ENCODE measurements around the gene KIF21B.
"Not testable (repeated sequence)": the region's sequence is repeated elsewhere in the genome, so short reads cannot be mapped to it uniquely, and the experiment has no call there.

Gene KIF21B

GRCh38 chr1:200938955-200939354 lies 84.6 kb downstream of the KIF21B start:
- peak in 1 of 3 experiments; percentile 5 for DNase-seq
- H3K27me3 Mint-ChIP-seq = no peaks in the 10 kb centered on the region
- H3K27ac Mint-ChIP-seq = no peak overlapping the region
- no peak overlapping the region for H3K4me3 Mint-ChIP-seq
- no peaks in the 10 kb centered on the region for H3K9me3 Mint-ChIP-seq
- no peaks in the 10 kb centered on the region for H3K4me1 Mint-ChIP-seq (ENCODE audit: low read depth in 2 of 2)
- peak; percentile 79 for ATAC-seq (replicated peaks)
- no peaks in the 10 kb centered on the region for H3K36me3 Mint-ChIP-seq (ENCODE audit: insufficient read depth)

- not testable (repeated sequence) for H3K9me3 Mint-ChIP-seq; ATAC-seq (replicated peaks); H3K27me3 Mint-ChIP-seq; DNase-seq; H3K4me3 Mint-ChIP-seq; H3K36me3 Mint-ChIP-seq (ENCODE audit: insufficient read depth); H3K4me1 Mint-ChIP-seq (ENCODE audit: low read depth in 2 of 2)
- peak overlapping the region in 1 of 2 donors; percentile 31 for H3K27ac Mint-ChIP-seq
Measured at GRCh38 chr1:200935286-200935962, 88.1 kb downstream of the KIF21B start.

GRCh38 chr1:200934676-200935245 lies 88.8 kb downstream of the KIF21B start:
- H3K4me1 Mint-ChIP-seq (ENCODE audit: low read depth in 2 of 2) = peaks cover under 1 to 2% of the 10 kb centered on the region in 2 donors
- H3K27me3 Mint-ChIP-seq = no peaks in the 10 kb centered on the region

GRCh38 chr1:200931776-200932175 lies 91.7 kb downstream of the KIF21B start:
- no peaks in the 10 kb centered on the region for H3K27me3 Mint-ChIP-seq
- no peak overlapping the region for H3K4me3 Mint-ChIP-seq
- no peaks in the 10 kb centered on the region for H3K36me3 Mint-ChIP-seq (ENCODE audit: insufficient read depth)
- no peaks in the 10 kb centered on the region for H3K9me3 Mint-ChIP-seq
- no peak for ATAC-seq (replicated peaks)
- peaks cover 4 to 8% of the 10 kb centered on the region in 2 donors for H3K4me1 Mint-ChIP-seq (ENCODE audit: low read depth in 2 of 2)
- no peak for DNase-seq
- no peak overlapping the region for H3K27ac Mint-ChIP-seq

More at GRCh38 chr1:200934676-200935245, 88.8 kb downstream of the KIF21B start:
- Mint-ChIP-seq H3K36me3 (ENCODE audit: insufficient read depth) (no peaks in the 10 kb centered on the region), H3K4me3 (no peak overlapping the region), H3K27ac (peak overlapping the region in 1 of 2 donors; percentile 31), H3K9me3 (no peaks in the 10 kb centered on the region)
- no peak for ATAC-seq (replicated peaks)
- DNase-seq = no peak

- not testable (repeated sequence) for H3K27me3 Mint-ChIP-seq; H3K27ac Mint-ChIP-seq; H3K36me3 Mint-ChIP-seq (ENCODE audit: insufficient read depth); H3K9me3 Mint-ChIP-seq; ATAC-seq (replicated peaks); H3K4me3 Mint-ChIP-seq; DNase-seq; H3K4me1 Mint-ChIP-seq (ENCODE audit: low read depth in 2 of 2)
Measured at GRCh38 chr1:200930285-200930684, 93.2 kb downstream of the KIF21B start.

- no peaks in the 10 kb centered on the region for H3K36me3 Mint-ChIP-seq (ENCODE audit: insufficient read depth)
- DNase-seq (no peak), ATAC-seq (replicated peaks) (no peak)
- no peaks in the 10 kb centered on the region for H3K9me3 Mint-ChIP-seq
- peaks cover 8% of the 10 kb centered on the region in 2 donors for H3K4me1 Mint-ChIP-seq (ENCODE audit: low read depth in 2 of 2)
- H3K27ac Mint-ChIP-seq = no peak overlapping the region
- H3K27me3 Mint-ChIP-seq = no peaks in the 10 kb centered on the region
- H3K4me3 Mint-ChIP-seq = no peak overlapping the region
Measured at GRCh38 chr1:200929530-200930278, 93.8 kb downstream of the KIF21B start.

GRCh38 chr1:200925831-200926230 lies 97.7 kb downstream of the KIF21B start:
- DNase-seq (no peak), ATAC-seq (replicated peaks) (peak; percentile 53)
- Mint-ChIP-seq H3K27ac (no peak overlapping the region), H3K4me1 (ENCODE audit: low read depth in 2 of 2) (peaks cover 8% of the 10 kb centered on the region in 2 donors), H3K36me3 (ENCODE audit: insufficient read depth) (peaks cover under 1% of the 10 kb centered on the region), H3K27me3 (peaks cover 0 to 14% of the 10 kb centered on the region in 2 donors), H3K4me3 (no peak overlapping the region), H3K9me3 (no peaks in the 10 kb centered on the region)

- no peak for DNase-seq
- Mint-ChIP-seq H3K9me3 (no peaks in the 10 kb centered on the region), H3K27ac (no peak overlapping the region), H3K27me3 (peaks cover 0 to 19% of the 10 kb centered on the region in 2 donors), H3K36me3 (ENCODE audit: insufficient read depth) (peaks cover 4% of the 10 kb centered on the region), H3K4me3 (no peak overlapping the region), H3K4me1 (ENCODE audit: low read depth in 2 of 2) (peaks cover 0 to 4% of the 10 kb centered on the region in 2 donors)
- no peak for ATAC-seq (replicated peaks)
Measured at GRCh38 chr1:200923601-200924000, 99.9 kb downstream of the KIF21B start.

- no peaks in the 10 kb centered on the region for H3K9me3 Mint-ChIP-seq
- H3K4me1 Mint-ChIP-seq (ENCODE audit: low read depth in 2 of 2) = peaks cover 0 to 4% of the 10 kb centered on the region in 2 donors
- no peak overlapping the region for H3K4me3 Mint-ChIP-seq
- H3K27ac Mint-ChIP-seq = no peak overlapping the region
- H3K36me3 Mint-ChIP-seq (ENCODE audit: insufficient read depth) = peaks cover 4% of the 10 kb centered on the region
- peaks cover 0 to 19% of the 10 kb centered on the region in 2 donors for H3K27me3 Mint-ChIP-seq
- ATAC-seq (replicated peaks) (no peak), DNase-seq (no peak)
Measured at GRCh38 chr1:200922406-200922805, 101.1 kb downstream of the KIF21B start.

- DNase-seq (no peak), ATAC-seq (replicated peaks) (no peak)
- Mint-ChIP-seq H3K4me1 (ENCODE audit: low read depth in 2 of 2) (peaks cover 0 to 4% of the 10 kb centered on the region in 2 donors), H3K9me3 (no peaks in the 10 kb centered on the region), H3K4me3 (no peak overlapping the region), H3K27ac (no peak overlapping the region), H3K36me3 (ENCODE audit: insufficient read depth) (peaks cover 4% of the 10 kb centered on the region), H3K27me3 (peaks cover 0 to 19% of the 10 kb centered on the region in 2 donors)
Measured at GRCh38 chr1:200921571-200922110, 101.9 kb downstream of the KIF21B start.
